ENCODE measurements around the gene CD79A.

The CD79A gene

DNA sequence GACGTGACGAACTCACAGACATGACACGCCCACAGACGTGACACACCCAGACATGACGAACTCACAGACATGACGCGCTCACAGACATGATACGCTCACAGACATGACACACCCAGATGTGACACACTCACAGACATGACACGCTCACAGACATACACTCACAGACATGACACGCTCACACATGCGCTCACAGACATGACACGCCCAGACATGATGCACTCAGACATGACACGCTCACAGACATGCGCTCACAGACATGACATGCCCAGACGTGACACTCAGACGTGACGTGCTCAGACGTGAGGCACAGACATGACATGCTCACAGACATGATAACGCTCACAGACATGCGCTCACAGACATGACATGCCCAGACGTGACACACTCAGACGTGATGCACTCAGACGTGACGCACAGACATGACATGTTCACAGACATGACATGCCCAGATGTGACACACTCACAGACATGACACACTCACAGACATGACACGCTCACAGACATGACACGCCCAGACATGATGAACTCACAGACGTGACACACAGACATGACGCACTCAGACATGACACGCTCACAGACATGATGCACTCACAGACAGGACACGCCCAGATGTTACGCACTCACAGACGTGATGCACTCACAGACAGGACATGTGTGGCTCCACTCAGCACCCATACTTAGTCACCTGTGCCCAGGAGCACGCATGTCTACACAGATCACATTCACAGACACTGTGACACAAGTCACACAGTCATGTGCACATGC, 43.1 kb downstream of the CD79A start:
- DNase-seq (ENCODE audit: low read depth) = no peak

GRCh38 chr19:41920882-41921576, 44.0 kb downstream of the CD79A start:
- DNase-seq (ENCODE audit: low read depth) = no peak

DNA sequence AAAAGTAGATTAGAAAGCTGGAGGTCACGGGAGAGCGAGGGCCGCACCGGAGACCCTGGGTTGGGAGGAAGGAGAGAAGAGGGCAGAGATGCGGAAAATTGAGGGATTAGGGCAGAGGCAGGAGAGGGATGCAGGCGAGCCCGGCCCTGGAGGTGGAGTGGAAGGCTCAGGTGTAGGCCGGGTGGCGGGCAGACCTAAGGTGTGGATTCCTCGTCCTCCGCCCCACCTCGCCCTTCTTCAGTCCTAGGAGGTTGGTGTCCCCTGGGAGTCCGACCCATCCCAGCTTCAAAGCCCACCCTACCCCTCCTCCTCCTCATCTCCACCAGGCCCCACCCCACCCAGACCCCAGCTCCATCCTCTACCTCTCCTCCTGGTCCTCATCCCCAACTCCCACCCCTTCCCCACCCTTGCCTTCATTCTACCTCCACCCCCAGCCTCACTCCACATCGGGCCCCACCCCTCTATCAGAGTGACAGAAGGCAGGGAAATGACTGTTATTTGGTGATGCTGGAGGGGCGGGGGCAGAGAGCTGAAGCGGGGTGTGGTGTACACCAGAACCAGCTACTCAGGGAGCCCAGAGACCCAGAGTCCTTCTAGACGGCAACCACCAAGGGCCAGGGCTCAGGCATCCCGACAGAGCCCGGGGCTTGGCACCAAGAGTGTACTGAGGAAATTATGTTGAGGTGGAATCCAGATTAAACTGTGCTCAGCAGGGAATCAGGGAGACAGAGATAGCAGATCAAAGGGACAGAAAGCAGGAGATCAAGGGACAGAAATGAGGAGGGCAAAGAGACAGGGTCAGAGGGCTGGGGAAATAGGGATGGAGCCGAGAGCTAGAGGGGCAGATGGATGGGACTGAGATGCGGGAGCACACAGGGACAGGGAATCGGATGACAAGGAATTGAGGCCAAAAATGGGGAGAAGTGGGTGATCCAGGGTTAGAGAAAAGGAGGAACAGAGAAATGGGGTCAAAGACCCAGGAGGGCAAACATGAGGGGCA, 44.8 kb downstream of the CD79A start:
- DNase-seq (ENCODE audit: low read depth) = no peak

DNA sequence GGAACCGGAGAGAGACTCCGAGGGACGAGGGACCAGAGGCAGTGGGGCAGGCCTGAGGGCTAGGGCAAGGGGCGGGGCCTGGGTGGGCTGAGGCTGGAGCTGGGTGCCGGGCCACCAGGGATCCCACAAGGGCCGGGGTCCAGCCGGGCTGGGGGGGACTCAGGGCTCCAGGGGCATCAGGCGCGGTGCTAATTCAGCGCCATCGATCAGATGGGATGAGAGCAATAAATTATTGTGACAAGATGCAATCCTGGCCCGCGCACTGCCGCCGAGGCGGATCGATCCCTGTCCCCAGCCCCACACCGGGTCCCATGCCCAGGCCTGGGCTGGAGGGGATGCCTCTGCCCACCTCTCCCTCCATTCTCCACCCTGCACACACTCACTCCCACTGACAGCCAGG, 45.5 kb downstream of the CD79A start:
- no peak for DNase-seq (ENCODE audit: low read depth)

- no peak for DNase-seq (ENCODE audit: low read depth)
These were observed 46.1 kb downstream of the CD79A start for GRCh38 chr19:41923045-41923788.

GRCh38 chr19:41924151-41925145, 47.4 kb downstream of the CD79A start:
- DNase-seq (ENCODE audit: low read depth) = no peak

GRCh38 chr19:41925208-41926003, 48.3 kb downstream of the CD79A start:
- no peak for DNase-seq (ENCODE audit: low read depth)

DNA sequence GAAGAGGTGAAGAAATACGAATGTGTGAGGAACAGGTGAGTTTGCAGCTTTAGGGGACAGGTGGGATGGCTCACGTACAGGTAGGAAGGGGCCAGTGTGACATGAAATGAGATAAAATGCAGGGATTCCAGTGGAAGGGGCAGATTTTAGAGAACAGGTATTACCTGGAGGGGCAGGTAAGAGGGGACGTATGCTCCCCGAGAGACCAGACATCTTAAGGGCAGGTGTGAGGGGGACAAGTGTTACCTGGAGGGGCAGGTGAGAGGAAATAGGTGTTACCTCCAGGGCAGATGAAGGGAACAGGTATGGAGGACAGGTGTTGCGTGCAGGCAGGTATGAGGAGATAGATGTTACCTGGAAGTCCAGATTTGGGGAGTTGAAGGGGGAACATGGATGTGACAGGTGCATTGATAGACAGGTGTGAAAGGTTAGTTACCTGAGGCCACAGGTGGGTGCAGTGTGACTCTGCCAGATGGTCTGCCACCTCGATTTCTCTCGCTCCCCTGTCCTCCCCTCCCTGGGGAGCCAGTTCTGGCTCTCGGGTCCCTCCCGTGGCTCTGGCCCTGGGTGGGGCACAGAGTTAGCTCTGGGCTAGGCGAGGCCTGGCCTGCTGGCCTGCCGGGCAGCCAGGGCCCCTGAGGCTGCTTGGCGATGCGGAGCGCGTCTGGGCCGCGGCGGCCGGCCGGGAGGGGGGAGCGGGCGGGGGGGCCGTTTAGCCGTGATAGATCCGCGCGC, 49.1 kb downstream of the CD79A start:
- DNase-seq (ENCODE audit: low read depth) = no peak

DNA sequence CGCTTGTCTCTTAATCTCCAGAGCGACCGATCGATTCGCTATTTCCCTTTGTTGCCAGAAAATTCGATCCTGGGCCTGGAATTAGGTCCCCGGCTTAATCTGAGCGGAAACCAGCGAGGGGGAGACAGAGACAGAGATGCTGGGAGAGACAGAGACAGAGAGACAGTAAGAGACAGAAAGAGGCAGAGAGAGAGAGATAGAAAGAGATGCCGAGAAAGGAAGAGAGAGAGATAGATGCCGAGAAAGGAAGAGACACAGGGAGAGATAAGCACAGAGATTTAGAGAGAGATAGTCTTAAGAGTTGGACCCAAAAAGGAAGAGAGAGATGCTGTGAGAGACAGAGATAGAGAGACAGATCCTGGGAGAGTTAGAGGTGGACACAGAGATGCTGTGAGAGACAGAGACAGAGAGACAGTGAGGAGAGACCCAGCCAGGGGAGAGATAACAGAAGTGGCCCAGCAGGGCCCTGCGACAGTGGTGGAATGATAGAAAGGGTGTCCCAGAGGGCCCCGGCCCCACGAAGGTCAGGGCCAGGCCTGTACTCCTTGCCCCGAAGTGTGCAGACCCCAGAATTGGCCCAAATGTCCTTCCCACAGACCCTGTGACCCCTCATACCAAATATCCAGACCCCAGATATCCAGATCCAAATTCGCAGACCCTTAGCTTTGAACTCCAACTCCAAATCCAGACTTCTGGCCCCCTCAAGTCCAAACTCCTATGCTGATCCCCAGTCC, 49.9 kb downstream of the CD79A start:
- no peak for DNase-seq (ENCODE audit: low read depth)

- no peak for DNase-seq (ENCODE audit: low read depth)
These were observed 50.6 kb downstream of the CD79A start for GRCh38 chr19:41927497-41928192.

GRCh38 chr19:41928221-41928683, 51.2 kb downstream of the CD79A start, which contains the start of gene ERFL:
Gene ERFL (minus strand): TSS chr19:41928449. CDS start chr19:41912919, 15,530 bp downstream.
- DNase-seq (ENCODE audit: low read depth) = no peak

GRCh38 chr19:41928754-41929535, 51.9 kb downstream of the CD79A start:
- no peak for DNase-seq (ENCODE audit: low read depth)

DNA sequence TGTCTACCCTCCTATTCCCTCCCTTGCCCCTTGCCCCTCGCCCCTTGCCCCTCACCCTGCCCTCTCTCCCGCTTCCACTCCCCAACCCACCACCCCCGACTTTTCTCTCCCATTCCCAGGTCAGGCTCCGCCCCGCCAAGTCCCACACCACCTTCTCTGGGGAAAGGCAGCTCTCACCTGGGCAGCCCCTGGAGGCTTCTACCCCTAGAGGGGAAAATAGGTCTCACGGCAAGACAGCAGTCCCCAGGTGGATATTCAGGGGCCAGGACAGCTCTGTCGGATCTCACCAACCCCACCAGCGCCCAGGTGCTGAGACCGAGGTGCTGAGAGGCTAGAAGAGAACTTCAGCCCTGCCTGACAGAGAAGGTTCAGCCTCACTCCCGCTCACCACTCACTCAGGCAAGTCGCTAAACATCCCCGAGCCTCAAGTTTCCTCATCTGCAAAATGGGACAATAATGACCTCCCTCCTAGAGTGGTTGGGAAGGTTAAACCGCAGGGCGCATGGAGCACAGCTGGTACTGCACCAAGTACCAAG, 52.5 kb downstream of the CD79A start:
- DNase-seq (ENCODE audit: low read depth) = no peak

DNA sequence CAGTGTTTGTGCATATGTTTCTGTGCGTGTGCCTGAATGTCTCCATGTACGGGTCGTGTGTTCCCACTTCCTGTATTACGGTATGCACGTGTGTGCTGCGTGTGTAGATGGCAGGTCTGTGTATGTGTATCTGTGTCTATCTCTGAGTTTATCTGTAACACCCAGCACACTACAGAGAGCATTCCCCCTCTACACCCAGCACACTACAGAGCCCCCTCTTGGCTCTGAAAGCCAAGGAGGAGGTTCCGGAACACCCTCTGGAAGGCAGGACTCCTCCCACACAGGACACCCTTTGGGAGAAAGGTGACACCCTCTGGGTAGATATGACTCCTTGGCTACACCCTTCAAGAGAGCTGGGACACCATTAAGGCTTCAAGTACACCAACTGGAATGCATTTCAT, 53.2 kb downstream of the CD79A start:
- DNase-seq (ENCODE audit: low read depth) = no peak

Measured in amniotic epithelial cell (primary cell).